ENCODE measurements around the gene CSK.
"Not testable (repeated sequence)": the region's sequence is repeated elsewhere in the genome, so short reads cannot be mapped to it uniquely, and the experiment has no call there.

Gene CSK

DNA sequence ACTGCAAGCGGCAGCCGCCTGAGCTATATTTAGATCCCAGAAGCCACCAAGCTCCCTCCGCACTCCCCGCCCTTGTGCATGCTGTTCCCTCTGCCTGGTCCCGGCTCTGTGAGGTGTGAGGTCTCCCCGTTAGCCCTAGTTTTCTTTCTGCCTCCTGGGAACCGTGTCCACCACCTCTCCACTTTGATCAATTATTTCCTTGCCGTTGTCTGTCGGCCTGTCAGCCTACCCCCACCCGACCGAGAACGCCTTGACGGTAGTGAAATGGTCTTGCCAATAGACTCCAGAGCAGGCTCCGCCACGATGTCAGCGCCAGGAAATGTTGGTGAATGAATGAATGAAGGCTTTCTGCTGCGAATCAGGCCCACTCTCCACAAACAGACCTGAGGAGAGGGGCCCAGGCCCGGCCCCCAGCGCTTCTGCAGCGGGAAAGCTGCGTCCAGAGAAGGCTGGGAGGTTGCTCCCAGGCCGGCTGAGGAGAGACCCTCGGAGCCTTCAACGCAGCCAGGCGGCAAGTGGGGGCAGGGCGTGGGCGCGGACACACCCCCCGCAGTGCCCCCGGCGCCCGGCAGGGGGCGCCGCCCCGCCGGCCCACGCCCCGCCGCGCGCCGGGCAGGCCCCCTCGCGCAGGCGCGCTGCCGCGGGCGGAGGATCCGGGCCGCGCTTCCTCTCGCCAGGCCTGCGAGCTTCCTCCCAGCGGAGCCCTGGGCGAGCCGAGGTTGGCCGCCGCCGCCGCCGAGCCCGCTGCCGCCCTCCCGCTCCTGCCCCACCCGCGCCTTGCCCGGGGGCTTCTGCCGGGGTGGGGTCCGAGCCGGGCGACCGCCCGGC, at the start of gene CSK:
Gene CSK, plus strand, starts transcription at position 650 of the 828 bp plus-strand sequence. CDS start 16,218 bp downstream, outside the sequence.
- TF ChIP-seq, protein P1, sequence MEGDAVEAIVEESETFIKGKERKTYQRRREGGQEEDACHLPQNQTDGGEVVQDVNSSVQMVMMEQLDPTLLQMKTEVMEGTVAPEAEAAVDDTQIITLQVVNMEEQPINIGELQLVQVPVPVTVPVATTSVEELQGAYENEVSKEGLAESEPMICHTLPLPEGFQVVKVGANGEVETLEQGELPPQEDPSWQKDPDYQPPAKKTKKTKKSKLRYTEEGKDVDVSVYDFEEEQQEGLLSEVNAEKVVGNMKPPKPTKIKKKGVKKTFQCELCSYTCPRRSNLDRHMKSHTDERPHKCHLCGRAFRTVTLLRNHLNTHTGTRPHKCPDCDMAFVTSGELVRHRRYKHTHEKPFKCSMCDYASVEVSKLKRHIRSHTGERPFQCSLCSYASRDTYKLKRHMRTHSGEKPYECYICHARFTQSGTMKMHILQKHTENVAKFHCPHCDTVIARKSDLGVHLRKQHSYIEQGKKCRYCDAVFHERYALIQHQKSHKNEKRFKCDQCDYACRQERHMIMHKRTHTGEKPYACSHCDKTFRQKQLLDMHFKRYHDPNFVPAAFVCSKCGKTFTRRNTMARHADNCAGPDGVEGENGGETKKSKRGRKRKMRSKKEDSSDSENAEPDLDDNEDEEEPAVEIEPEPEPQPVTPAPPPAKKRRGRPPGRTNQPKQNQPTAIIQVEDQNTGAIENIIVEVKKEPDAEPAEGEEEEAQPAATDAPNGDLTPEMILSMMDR (IDR thresholded peaks at IDR 0.05; ENCODE audit: borderline replicate concordance, insufficient read depth, low read depth, low read length) = peak; percentile 80
- H3K4me3 ChIP-seq (ENCODE audit: low read depth, low read length) = peak within 1 kb of the TSS; percentile 98

DNA sequence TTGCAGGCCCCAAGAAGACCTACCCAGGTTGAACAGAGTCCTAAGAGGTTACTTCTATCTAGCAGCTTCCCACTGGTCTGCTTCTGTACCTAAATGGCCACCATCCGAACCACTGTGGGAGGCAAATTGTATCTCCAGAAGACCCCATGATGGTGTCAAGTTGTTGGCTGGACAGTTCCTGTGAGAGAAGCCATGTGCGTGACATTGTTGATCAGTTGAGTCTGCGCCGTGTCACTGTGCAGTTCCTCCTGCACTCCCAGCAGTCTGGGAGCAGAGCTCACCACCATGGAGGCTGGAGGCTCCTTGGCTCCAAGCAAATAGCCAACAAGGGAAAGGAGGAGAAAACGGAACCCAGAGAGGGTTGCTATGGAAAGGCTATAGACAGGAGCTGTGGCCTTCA, 49.0 kb upstream of the CSK start:
- TF ChIP-seq, protein P1 (IDR thresholded peaks at IDR 0.05; ENCODE audit: borderline replicate concordance, insufficient read depth, low read depth, low read length) = no peak
- H3K4me3 ChIP-seq (ENCODE audit: low read depth, low read length) = no peak overlapping the region

DNA sequence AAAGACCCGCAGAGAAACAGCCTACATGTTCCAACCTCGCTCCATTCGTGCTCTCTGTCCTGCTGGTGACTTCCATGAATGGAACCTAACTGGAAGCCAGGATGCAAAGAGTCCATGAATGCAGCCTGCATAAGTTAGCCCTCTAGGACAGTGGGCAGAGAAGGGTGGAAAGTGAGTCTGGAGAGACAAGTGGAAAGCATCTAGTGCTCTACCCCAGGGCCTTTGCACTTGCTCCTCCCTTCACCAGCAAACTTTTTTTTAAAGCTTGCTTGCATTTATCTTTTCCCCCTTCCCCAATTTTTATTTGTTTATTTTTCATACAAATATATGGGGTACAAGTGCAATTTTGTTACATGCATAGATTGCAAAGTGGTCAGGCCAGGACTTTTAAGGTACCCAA, 48.6 kb upstream of the CSK start:
- H3K4me3 ChIP-seq (ENCODE audit: low read depth, low read length) = no peak overlapping the region
- TF ChIP-seq, protein P1 (IDR thresholded peaks at IDR 0.05; ENCODE audit: borderline replicate concordance, insufficient read depth, low read depth, low read length) = no peak

DNA sequence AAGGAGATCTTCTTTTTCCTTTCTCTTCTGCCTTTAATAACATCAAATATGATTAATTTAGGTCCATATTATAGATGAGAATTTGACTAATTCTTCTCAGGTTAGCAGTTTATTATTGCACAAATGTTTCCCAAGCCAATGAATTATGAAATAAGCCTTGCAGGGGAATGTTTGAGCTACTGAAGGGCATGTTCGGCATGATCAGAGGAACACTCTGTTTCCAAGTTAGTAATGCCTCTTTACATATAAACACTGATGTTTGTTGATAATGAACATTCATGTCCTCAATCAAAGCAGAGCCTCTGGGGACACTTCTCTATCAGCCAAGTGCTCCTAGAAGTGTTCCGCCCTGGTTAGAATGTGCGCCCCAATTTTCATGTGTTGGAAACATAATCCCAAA, 46.6 kb upstream of the CSK start:
- H3K4me3 ChIP-seq (ENCODE audit: low read depth, low read length) = no peak overlapping the region
- TF ChIP-seq, protein P1 (IDR thresholded peaks at IDR 0.05; ENCODE audit: borderline replicate concordance, insufficient read depth, low read depth, low read length) = no peak

DNA sequence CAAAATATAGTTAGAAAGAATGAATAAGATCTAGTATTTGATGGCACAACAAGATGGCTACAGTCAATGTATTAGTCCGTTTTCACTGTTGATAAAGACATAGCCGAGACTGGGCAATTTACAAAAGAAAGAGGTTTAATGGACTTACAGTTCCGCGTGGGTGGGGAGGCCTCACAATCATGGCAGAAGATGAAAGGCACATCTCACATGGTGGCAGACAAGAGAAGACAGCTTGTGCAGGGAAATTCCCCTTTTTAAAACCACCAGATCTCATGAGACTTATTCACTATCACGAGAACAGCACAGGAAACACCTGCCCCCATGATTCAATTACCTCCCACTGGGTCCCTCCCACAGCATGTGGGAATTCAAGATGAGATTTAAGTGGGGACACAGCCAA, 43.6 kb upstream of the CSK start:
- not testable (repeated sequence) for H3K4me3 ChIP-seq (ENCODE audit: low read depth, low read length)

DNA sequence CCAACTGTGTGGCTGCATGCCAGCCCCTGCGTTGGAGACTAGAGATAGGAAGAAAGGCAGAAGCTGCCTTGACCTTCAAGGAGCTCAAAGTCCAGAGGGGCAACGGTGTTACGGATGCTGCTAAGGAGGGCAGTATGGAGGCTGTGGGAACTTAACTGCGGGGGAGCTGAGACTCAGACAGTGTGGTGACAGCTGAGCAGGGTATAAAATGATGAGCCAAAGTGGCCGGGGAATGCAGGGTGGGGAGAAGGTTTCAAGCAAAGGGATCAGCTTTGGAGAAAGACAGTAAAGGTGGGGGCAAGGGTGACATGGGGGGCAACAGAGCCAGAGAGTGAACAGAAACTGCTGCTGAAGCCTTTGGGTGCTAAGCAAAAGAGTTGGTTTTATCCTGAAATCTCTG, 39.5 kb upstream of the CSK start:
- TF ChIP-seq, protein P1 (IDR thresholded peaks at IDR 0.05; ENCODE audit: borderline replicate concordance, insufficient read depth, low read depth, low read length) = no peak

DNA sequence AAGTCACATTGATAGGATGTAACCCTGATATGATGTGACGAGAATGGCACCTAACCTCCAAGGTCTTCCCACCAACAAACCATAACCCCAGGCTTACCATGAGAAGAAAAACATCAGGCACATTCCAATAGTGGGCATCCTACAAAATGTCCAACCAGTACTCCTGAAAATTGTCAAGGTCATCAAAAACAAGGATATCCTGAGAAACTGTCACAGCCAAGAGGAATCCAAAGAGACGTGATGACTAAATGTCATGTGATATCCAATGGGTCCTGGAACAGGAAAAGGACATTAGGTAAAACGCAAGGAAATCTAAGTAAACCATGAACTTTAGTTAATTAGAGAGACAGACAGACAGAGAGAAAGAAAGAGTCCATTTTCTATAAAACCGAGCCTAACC, 35.5 kb upstream of the CSK start:
- TF ChIP-seq, protein P1 (IDR thresholded peaks at IDR 0.05; ENCODE audit: borderline replicate concordance, insufficient read depth, low read depth, low read length) = no peak
- no peak overlapping the region for H3K4me3 ChIP-seq (ENCODE audit: low read depth, low read length)

More for the DNA sequence above, 39.5 kb upstream of the CSK start:
- H3K4me3 ChIP-seq (ENCODE audit: low read depth, low read length) = no peak overlapping the region
